Measurements from ENCODE around the gene FBXW8.

FBXW8 gene

DNA sequence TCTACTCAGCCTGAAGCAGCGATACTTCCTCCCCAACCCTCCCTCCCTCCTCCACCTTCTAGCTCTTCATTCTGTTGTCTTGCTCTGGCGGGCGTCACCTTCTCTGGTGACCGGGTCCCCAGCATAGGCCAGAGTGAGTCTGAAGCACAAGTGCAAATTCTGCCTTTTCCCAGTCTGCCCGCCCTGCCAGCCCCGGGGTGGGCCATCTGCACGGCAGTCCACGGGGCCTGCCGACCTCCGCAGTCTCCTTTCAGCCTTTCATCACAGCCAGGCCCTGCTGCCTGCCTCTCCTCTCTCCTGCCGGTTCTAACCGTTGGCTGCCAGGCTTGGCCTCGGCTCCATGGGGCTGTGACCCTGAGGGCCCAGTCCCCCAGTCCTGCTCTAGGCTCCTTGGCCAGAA is 129.7 kb downstream of the FBXW8 start:
- DNase-seq (ENCODE audit: low read depth) = no peak
- TF ChIP-seq, protein P1, sequence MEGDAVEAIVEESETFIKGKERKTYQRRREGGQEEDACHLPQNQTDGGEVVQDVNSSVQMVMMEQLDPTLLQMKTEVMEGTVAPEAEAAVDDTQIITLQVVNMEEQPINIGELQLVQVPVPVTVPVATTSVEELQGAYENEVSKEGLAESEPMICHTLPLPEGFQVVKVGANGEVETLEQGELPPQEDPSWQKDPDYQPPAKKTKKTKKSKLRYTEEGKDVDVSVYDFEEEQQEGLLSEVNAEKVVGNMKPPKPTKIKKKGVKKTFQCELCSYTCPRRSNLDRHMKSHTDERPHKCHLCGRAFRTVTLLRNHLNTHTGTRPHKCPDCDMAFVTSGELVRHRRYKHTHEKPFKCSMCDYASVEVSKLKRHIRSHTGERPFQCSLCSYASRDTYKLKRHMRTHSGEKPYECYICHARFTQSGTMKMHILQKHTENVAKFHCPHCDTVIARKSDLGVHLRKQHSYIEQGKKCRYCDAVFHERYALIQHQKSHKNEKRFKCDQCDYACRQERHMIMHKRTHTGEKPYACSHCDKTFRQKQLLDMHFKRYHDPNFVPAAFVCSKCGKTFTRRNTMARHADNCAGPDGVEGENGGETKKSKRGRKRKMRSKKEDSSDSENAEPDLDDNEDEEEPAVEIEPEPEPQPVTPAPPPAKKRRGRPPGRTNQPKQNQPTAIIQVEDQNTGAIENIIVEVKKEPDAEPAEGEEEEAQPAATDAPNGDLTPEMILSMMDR (IDR thresholded peaks at IDR 0.05; ENCODE audit: control insufficient read depth, extremely low read depth, insufficient read depth) = no peak
- H3K4me3 ChIP-seq (ENCODE audit: low read depth, low read length) = no peak overlapping the region

DNA sequence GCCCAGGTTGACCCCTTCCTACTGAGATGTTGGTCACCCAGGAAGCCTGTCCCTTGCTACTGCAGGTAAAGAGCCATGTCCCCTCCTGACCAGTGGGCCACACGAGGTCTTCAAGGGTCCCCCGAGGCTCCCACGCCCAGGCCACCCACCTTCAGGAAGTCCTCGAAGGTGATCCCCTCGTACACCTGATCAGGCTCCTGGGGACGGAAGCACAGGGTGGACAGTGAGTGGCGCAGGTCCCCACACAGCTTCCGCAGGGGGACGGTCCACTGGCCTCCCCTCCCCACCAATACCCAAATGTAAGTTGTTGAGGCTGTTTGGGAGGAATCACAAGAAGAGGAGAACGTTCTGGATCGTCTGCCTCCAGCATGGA is 131.0 kb downstream of the FBXW8 start:
- TF ChIP-seq, protein P1 (IDR thresholded peaks at IDR 0.05; ENCODE audit: control insufficient read depth, extremely low read depth, insufficient read depth) = no peak
- DNase-seq (ENCODE audit: low read depth) = no peak
- H3K4me3 ChIP-seq (ENCODE audit: low read depth, low read length) = no peak overlapping the region

DNA sequence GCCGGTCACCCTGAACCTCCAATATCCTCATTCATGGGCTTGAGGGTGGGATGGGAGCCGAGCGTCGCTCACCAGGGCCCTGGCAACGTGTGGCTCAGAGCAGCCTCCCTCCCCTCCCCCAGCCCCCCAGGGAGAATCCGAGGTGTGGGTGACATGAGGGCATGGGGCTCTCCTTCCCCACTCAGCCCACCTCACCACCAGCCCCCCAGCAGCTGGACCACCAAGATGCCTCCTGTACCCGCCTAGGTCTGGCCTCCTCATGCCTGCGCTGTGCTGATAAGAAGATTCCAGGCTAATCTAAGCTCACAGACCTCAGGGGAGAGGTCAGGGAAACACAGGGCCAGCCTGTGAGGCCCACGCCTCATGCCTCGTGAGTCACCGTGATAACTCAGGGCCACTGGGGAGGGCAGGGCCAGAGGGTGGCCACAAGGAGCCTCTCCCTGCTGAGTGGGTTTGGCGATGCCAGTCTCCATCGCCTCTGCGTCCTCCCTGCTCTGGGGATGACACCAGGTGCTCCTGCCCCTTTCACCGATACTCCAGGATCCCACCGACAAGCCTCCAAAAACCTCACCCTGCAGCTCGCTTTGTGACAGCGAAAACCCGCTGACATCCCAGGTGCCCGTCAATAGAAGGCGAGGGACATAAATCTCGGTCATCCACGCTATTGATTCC is 131.6 kb downstream of the FBXW8 start:
- H3K4me3 ChIP-seq (ENCODE audit: low read depth, low read length) = no peak overlapping the region

DNA sequence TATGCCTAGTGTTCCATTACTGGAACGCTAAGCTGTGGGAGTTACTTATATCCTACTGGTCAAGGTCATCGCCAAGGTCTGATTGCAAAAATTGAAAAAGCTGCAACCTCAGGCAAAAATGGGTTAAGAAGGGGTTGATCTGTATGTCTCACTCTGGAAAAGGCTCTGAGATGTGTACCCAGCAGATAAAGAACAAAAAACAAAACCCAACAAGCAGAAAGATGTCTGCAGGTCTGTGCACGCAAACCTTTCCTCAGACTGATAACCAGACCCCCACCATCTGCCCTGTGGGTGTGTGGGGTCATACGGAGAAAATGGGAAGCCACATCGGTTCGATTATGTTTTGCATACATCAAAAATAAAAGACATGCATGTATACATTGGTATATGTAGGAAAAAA is 132.1 kb downstream of the FBXW8 start:
- TF ChIP-seq, protein P1 (IDR thresholded peaks at IDR 0.05; ENCODE audit: control insufficient read depth, extremely low read depth, insufficient read depth) = no peak
- no peak for DNase-seq (ENCODE audit: low read depth)

More for the DNA sequence above, 131.6 kb downstream of the FBXW8 start:
- TF ChIP-seq, protein P1 (IDR thresholded peaks at IDR 0.05; ENCODE audit: control insufficient read depth, extremely low read depth, insufficient read depth) = no peak
- DNase-seq (ENCODE audit: low read depth) = no peak

DNA sequence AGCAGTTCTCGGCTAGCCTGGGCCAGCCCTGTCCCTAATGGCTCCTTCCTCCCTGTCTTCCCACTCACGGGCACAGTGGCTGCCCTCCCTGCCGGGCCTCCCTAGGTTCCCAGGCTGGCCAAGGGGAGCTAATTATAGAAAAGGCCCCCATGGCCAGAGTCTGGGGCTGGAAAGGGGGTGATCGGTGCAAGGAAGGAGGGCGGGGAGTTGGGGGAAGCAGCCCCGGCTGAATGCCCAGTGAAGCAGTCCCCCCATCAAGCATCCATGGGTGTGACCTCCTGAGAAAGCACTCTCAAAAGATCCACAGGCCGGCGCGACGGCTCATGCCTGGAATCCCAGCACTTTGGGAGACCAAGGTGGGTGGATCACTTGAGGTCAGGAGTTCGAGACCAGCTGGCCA is 133.6 kb downstream of the FBXW8 start:
- TF ChIP-seq, protein P1 (IDR thresholded peaks at IDR 0.05; ENCODE audit: control insufficient read depth, extremely low read depth, insufficient read depth) = no peak
- no peak for DNase-seq (ENCODE audit: low read depth)
- no peak overlapping the region for H3K4me3 ChIP-seq (ENCODE audit: low read depth, low read length)

More for the DNA sequence above, 132.1 kb downstream of the FBXW8 start:
- H3K4me3 ChIP-seq (ENCODE audit: low read depth, low read length) = no peak overlapping the region

DNA sequence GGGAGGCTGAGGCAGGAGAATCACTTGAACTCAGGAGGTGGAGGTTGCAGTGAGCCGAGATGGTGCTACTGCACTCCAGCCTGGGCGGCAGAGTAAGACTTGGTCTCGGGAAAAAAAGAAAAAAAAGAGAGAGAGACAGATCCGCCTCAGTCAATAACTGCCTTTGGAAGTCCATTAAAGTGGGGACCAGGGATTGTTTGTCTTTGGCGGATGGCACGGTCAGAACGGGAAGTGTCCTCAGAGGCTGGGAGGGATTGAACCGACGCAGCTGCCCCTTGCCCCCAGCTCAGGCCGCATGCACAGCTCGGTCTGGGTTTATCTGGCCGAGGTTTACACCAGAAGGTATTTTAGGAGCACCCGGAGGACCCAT is 134.0 kb downstream of the FBXW8 start:
- TF ChIP-seq, protein P1 (IDR thresholded peaks at IDR 0.05; ENCODE audit: control insufficient read depth, extremely low read depth, insufficient read depth) = no peak
- no peak overlapping the region for H3K4me3 ChIP-seq (ENCODE audit: low read depth, low read length)
- DNase-seq (ENCODE audit: low read depth) = no peak
